Activated naive CD4-positive, alpha-beta T cell (primary cell): ENCODE measurements around the gene ME3.

Experiments
- DNase-seq, 4 experiments: peaks; one replicate each; lab custom pipeline; 2025; lab: John Stamatoyannopoulos, UW

Gene ME3

DNA sequence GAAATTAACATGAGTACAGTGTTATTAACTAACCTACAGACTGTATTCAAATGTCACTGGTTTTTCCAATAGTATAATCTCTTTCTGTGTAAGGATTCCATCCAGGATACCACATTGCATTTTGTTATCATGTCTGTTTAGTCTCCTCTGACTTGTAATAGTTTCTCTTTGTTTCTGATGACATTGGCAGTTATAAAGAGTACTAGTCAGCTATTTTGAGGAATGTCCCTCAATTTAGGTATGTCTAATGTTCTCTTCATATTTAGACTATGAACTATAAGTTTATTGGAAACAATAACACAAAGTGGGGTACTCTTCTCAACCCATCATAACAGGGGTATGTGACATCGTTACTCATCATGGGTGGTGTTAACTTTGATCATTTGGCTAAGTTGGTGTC lies 20.3 kb upstream of the ME3 start:
- no peak for DNase-seq

DNA sequence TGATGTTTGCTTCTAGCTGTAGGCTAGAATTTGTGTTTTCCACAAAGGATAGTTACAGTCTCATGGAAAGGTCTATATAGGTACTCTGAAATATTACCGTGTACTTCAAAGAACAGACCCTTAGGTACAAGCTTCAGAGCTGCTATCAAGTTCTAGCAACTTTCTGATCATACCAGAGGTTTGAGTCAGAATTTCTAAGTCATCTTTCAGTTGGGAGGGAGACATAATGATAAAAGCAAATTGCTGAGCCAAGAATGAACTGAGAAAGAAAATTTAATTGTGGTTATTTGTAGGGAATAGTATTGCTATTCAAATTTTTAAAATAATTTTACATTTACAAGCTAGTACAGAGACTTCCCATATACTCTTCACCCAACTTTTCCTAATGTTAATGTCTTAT lies 19.9 kb upstream of the ME3 start:
- no peak for DNase-seq

GRCh38 chr11:86688398-86689179 lies 16.2 kb upstream of the ME3 start:
- no peak for DNase-seq

DNA sequence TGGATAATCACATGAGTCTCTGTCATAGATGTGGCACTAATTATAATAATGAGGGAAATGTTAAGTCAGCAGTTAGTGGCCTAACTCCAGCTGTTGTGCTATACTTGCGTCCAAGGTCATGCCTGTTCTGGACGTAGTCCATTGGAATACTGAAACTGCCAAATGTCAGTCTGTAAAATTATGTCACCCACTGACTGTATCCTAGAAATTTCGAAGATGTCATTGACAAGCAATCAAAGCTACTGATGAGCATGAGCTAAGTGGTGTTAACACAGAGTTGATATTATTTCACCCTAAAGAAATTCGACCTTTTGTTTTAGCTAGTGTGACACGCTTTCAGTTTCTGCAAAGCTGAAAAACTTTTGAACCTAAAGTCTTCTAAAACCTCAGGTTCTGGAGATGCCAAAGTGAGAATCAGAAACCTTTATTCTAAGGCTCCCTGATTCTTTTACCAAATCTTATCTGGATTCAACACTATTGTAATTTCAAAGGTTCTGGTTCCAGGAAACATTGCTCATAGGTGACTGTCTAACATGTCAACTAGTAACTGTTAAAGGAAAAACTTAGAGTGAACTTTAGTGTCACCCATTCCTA lies 14.9 kb upstream of the ME3 start:
- no peak for DNase-seq

DNA sequence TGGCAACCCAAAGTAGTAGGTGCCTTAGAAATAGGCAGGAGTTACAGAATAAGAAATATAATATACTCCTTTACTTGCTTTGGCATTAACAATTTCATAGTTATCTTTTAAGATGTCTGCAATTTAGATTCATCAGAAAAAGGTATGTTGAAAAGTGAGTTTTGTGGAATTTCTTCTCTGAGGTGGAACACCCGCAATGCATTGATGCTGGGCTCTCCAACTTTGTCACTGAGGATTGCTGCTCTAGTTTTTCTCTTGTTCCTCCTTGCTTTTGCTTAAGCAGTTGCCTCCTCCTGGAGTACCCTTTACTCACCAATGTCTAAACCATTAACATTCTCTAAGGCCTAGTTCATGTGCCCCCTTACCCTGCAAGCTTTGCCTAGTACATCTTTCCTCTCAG lies 14.1 kb upstream of the ME3 start:
- DNase-seq = no peak

DNA sequence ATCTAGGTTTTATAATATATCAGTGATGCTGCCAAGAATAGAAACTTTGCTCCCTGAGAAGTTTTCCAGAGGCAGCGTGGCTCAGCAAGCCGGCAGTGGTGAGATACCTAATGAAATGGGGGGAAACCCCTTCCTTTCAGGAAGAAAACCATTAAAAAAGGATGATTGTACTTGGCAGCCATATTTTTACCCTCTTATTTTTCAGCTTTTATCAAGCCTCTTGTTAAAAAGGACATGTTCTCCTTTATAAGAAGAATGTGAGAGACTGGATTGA lies 9.0 kb upstream of the ME3 start:
- no peak for DNase-seq

- DNase-seq = no peak
These were observed 8.5 kb upstream of the ME3 start for GRCh38 chr11:86680716-86681482.

- no peak for DNase-seq
These were observed 6.4 kb upstream of the ME3 start for GRCh38 chr11:86678823-86679222.

DNA sequence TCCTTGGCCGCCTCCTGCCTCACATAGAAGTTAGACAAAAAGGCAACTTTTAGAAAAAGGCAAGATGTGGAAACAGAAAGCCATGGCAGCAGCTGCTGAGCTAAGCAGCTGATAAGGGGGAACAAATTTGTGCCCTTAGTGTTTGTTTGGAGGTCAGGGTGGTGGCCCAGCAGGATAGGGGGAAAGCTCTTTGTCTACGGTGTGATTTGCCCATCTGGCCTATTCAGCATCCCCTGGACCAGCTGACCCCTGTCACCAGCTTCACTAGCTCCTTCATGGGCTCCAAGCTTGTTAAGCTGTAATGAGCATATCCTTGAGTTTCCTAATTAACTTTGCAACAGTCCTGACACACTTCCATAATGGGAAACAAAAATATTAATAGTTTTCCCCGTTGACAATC lies 5.9 kb upstream of the ME3 start:
- no peak for DNase-seq

DNA sequence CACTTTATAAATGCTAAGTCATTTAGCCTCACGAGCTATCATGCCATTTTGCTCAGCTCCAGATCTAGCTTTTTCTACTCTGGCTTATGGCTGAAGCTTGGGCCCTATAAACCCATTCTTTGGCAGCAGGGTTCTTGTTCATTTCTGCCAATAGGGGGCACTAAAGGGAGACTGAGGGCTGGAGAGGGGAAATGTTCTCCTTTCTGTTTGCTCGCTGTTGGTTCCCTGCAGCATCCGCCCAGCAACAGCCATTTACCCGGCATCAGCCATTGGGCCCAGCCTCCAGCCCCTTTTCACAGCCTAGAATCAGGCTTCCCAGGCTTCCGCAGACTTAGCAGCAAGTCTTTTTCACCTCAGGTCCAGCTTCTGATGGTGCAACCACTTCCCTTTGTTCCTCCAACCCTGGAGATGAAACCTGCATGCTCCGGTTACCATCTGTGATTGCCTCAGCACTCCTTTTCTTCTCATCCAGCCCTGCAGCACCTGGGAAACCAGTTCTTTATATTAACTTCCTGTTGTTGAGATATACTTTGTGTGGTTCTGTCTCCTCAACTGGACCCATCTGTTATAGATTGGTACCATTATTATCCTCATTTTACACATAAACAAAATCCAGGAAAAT lies 4.2 kb upstream of the ME3 start:
- DNase-seq = no peak

DNA sequence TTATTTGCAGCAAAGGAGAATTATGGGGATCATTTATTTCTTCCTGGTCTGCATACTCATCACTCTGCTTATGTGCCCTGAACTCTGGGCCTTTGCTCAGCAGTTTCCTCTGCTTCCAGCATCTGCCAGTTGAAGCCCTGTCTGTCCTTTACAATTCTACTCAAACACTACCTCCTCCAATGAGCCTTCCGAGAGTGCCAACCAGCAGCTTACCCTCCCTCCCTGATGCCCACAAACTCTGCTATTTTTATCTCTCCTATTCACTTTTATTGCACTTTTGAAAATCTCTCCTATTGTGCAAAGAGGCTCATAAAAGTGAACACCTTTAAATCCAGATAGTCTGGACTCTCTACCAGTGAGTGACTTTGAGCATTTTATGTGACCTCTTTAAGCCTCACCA lies 3.6 kb upstream of the ME3 start:
- no peak for DNase-seq

- DNase-seq = no peak
These were observed 2.6 kb upstream of the ME3 start for GRCh38 chr11:86675017-86675416.

DNA sequence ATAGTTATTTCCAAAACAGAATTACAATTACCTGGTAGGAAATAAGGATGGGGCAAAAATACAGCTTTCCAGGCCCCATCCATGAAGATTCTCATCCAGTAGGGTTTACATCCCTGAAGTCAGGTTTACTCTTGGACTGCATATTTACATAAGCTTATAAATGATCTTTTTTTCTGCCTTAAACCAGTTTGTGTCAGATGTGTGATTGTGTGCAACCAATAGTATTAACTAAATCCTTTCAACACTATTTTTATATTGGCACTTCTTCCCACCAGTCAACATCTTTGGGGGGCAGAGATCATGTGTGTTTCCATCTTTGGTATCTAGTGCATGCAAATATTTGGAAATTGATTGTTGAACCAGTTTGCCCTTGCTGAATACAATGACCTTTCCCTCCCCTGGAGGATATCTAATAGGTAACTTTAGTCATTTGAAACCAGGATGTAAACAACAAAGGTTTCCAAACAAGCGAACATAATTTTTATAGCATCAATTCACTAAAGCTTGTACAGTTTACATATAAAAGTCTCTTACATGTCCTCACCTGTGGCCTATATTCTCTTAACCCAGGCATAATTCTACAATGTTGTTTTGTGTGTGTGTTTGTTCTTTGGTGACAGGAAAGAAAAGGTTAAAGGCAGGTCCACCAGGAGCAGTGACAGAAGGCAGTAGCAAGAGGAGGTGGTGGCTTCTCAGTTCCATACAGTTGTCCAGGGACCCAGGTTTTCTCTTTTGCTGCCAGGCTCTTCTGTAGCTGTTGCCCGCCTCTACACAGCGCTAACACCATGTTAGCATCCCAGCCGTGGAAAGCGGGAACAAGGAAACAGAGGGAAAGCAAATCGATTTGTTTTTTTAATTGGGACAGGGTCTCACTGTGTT lies 1.7 kb upstream of the ME3 start:
- DNase-seq = no peak

DNA sequence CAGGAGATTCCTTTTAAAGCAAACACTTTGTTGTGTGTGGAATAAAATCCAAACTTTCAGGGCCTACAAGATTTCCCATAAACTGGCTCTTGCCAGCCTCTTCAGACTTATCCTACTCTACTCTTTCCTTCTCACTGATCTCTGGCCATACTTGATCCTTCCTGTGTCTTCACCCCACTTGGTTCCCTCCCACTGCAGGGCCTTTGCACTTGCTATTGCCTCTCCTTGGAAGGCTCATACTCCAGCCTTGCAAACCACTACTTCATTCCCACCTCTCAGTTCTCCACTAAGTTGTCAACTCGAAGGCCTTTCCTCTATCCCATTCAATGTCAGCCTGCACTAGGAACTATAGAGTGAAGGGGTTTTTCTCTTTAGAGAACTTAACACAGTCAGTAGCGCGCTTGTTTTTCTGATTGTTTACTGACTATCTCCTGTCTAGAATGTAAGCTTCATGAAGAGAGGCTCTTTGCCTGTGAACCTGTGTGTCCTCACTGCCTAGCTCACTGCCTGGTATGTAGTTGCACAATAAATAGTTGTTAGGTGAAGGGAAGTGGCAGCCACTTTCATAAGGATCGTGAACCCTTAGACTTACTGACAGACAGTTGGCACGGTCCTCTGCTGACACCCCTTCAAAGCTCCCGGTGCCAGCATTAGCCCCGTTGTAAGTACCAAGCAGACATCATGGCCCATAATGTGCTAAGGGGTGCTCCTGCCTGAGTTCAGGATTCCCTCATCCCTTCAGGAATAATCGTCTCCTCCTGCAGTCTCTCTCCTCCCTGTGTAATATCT lies 833 bp upstream of the ME3 start:
- DNase-seq = no peak

- DNase-seq = no peak
These were observed 847 bp downstream of the ME3 start for GRCh38 chr11:86671531-86672006.

- DNase-seq = no peak
These were observed 1.5 kb downstream of the ME3 start for GRCh38 chr11:86670911-86671310.

DNA sequence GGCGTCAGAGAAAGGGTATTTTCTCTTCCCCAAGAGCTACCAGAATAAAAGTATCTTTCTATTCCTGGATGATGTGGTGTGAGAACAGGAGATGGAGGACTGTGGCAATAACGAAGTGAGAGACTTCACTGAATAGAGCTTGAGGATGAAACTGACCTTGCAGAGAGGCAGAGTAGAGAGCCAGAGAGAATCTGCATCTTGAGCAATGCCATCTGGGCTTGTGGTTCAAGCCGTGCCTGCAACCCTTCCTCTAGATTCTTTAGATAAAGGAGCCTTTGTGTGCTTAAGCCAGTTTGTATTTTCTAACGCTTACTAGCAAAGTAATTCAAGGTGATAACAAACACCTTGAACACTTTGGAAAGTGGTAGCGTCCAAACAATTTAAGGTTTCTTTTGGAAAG lies 2.2 kb downstream of the ME3 start:
- DNase-seq = no peak

GRCh38 chr11:86669424-86669823 lies 3.0 kb downstream of the ME3 start:
- DNase-seq = no peak

DNA sequence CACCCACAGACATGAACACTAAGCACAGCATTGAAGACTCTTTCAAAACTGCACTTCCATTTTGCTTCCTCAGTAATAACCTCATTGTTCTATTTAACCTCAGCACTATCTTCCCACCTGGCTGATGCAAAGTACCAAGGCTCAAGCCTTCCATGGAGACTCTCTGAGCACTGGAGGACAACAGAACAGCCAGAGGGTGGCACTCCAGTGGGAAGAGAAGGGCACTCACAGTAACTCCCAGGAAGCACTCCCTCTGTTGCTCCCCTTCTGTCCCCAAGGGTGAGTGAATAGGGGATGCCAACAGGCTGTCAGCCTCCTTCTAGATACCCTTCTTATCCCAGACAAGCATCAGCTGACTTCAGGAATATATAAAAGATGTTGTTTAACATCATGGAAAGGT lies 3.5 kb downstream of the ME3 start:
- DNase-seq = no peak

- DNase-seq = no peak
These were observed 6.2 kb downstream of the ME3 start for GRCh38 chr11:86666193-86666592.

- no peak for DNase-seq
These were observed 7.5 kb downstream of the ME3 start for GRCh38 chr11:86664930-86665329.
